ENCODE measurements around the gene GALR2. TPM values are rescaled to one million over a fixed set of nuclear protein-coding genes. Genes with fewer than 3 reads are reported as not detected.

Gene GALR2
- total RNA-seq, 2 experiments from 2014 or later: 0.63 TPM; not detected in 1

- H3K27ac ChIP-seq (ENCODE audit: low read depth, low read length, poor library complexity, severe bottlenecking): no peak overlapping the region
- no peaks in the 10 kb centered on the region for H3K9me3 ChIP-seq (ENCODE audit: low read length)
- H3K9me2 ChIP-seq (ENCODE audit: insufficient read depth, low read length): no peaks in the 10 kb centered on the region
- ChIA-PET POLR2A (interaction anchor here (0.7 to 1.9 kb wide), 2 partner anchors 15 to 262 kb away, joined by 3 to 9 read pairs; no protein-coding TSS in a partner anchor), CTCF (ENCODE audit: unreplicated experiment) (interaction anchor here (0.6 to 1.5 kb wide), 2 partner anchors 12 to 18 kb away, joined by 4 to 5 read pairs; no protein-coding TSS in a partner anchor)
- peaks cover 20% of the 10 kb centered on the region for H3K4me1 ChIP-seq (ENCODE audit: insufficient read depth, low read length, poor library complexity, severe bottlenecking)
- DNase-seq (ENCODE audit: low spot score): no peak
- intact Hi-C loops (cut with micrococcal nuclease; ENCODE audit: unreplicated experiment): no loop called here
- no peaks in the 10 kb centered on the region for H3K79me2 ChIP-seq (ENCODE audit: insufficient read depth, low read depth, low read length)
- H3K4me2 ChIP-seq (ENCODE audit: low read length): no peak overlapping the region
- no peak overlapping the region for H2AFZ ChIP-seq (ENCODE audit: low read length)
- H4K20me1 ChIP-seq (ENCODE audit: insufficient read depth, low read length): no peaks in the 10 kb centered on the region
- 0 out of 2 replicates have a peak, but pooled peaks cover 3% of the 10 kb centered on the region for H3K36me3 ChIP-seq (ENCODE audit: insufficient read depth, low read length)
- BruUV-seq (replicated peaks): no TSS peak
- no peak overlapping the region for H3K4me3 ChIP-seq (ENCODE audit: low read depth, low read length, poor library complexity, severe bottlenecking)
- TF ChIP-seq CTCF (conservative IDR thresholded peaks at IDR 0.05; ENCODE audit: low read length): 0 out of 2 replicates have a peak, but pooled peaks have one; percentile 18
- TF ChIP-seq EZH2phosphoT487 (IDR thresholded peaks at IDR 0.05; ENCODE audit: borderline replicate concordance, low read depth, low read length): no peak
Measured at GRCh38 chr17:76032073-76032779, 42.4 kb upstream of the GALR2 start.

GRCh38 chr17:76032780-76033108, 41.8 kb upstream of the GALR2 start:
- BruUV-seq (replicated peaks): no TSS peak
- TF ChIP-seq CTCF (conservative IDR thresholded peaks at IDR 0.05; ENCODE audit: low read length) (no peak), EZH2phosphoT487 (IDR thresholded peaks at IDR 0.05; ENCODE audit: borderline replicate concordance, low read depth, low read length) (no peak)
- Histone ChIP-seq H3K4me2 (ENCODE audit: low read length) (no peak overlapping the region), H4K20me1 (ENCODE audit: insufficient read depth, low read length) (no peaks in the 10 kb centered on the region), H3K36me3 (ENCODE audit: insufficient read depth, low read length) (peaks cover 6% of the 10 kb centered on the region; the same call in 1 of the 2 replicates), H3K79me2 (ENCODE audit: insufficient read depth, low read depth, low read length) (no peaks in the 10 kb centered on the region), H3K4me1 (ENCODE audit: insufficient read depth, low read length, poor library complexity, severe bottlenecking) (peaks cover 20% of the 10 kb centered on the region), H3K9me2 (ENCODE audit: insufficient read depth, low read length) (no peaks in the 10 kb centered on the region), H3K4me3 (ENCODE audit: low read depth, low read length, poor library complexity, severe bottlenecking) (no peak overlapping the region), H2AFZ (ENCODE audit: low read length) (no peak overlapping the region), H3K9me3 (ENCODE audit: low read length) (no peaks in the 10 kb centered on the region), H3K27ac (ENCODE audit: low read depth, low read length, poor library complexity, severe bottlenecking) (no peak overlapping the region)
- intact Hi-C loops (cut with micrococcal nuclease; ENCODE audit: unreplicated experiment): no loop called here
- no peak for DNase-seq (ENCODE audit: low spot score)
- POLR2A ChIA-PET: interaction anchor here (0.7 to 1.9 kb wide), 2 partner anchors 14 to 262 kb away, joined by 3 to 9 read pairs; no protein-coding TSS in a partner anchor
- CTCF ChIA-PET (ENCODE audit: unreplicated experiment): interaction anchor here (1.5 to 1.6 kb wide), 2 partner anchors 14 to 19 kb away, joined by 5 to 8 read pairs; no protein-coding TSS in a partner anchor

DNA sequence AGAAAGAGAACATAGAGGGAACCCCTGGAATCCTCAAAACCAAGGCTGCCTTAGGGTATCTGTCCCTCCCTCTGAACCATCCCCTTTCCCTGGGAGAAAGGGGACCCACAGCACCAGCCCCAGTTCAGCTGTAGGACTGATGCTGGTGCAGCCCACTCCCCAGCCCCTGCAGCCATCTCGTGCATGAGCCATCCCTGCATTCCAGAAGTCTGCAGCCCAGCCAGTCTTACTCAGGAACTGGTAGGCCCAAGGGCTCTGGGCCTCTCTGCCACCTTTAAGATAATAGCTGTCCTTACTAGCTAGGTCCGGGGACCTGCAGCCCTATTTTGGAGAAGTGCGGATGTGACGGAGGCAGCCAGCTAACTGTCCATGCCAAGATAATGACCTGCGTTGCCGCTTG, 41.4 kb upstream of the GALR2 start:
- CTCF ChIA-PET (ENCODE audit: unreplicated experiment): interaction anchor here (1.5 to 1.6 kb wide), 2 partner anchors 13 to 19 kb away, joined by 5 to 8 read pairs; no protein-coding TSS in a partner anchor
- Histone ChIP-seq H3K36me3 (ENCODE audit: insufficient read depth, low read length) (peaks cover 10% of the 10 kb centered on the region), H3K4me3 (ENCODE audit: low read depth, low read length, poor library complexity, severe bottlenecking) (no peak overlapping the region), H3K27ac (ENCODE audit: low read depth, low read length, poor library complexity, severe bottlenecking) (no peak overlapping the region), H3K79me2 (ENCODE audit: insufficient read depth, low read depth, low read length) (no peaks in the 10 kb centered on the region), H3K9me3 (ENCODE audit: low read length) (no peaks in the 10 kb centered on the region), H3K9me2 (ENCODE audit: insufficient read depth, low read length) (no peaks in the 10 kb centered on the region), H4K20me1 (ENCODE audit: insufficient read depth, low read length) (no peaks in the 10 kb centered on the region), H2AFZ (ENCODE audit: low read length) (no peak overlapping the region), H3K4me2 (ENCODE audit: low read length) (no peak overlapping the region), H3K4me1 (ENCODE audit: insufficient read depth, low read length, poor library complexity, severe bottlenecking) (peaks cover 20% of the 10 kb centered on the region)
- intact Hi-C loops (cut with micrococcal nuclease; ENCODE audit: unreplicated experiment): no loop called here
- BruUV-seq (replicated peaks): no TSS peak
- POLR2A ChIA-PET: interaction anchor here (1.9 kb wide), 1 partner anchor 14 kb away, joined by 9 read pairs; no protein-coding TSS in a partner anchor
- no peak for TF ChIP-seq EZH2phosphoT487 (IDR thresholded peaks at IDR 0.05; ENCODE audit: borderline replicate concordance, low read depth, low read length)
- no peak for TF ChIP-seq CTCF (conservative IDR thresholded peaks at IDR 0.05; ENCODE audit: low read length)
- no peak for DNase-seq (ENCODE audit: low spot score)
